Uterus (tissue), 2 donors: Measurements from ENCODE around the gene CTIF.

Source experiments
- POLR2A ChIP-seq, 2 donors: fragments of 450-650 bp; IDR thresholded peaks; one replicate each; pipeline ENCODE4 v1.6.1; 2016; ENCODE audit warnings: antibody characterized with exemption in 2 of 2, mild to moderate bottlenecking in 1 of 2, moderate library complexity in 1 of 2
- TF ChIP-seq, protein P1 (sequence below), 4 experiments: fragments of 200-600 bp in 2 of 4; fragments of 450-650 bp in 2 of 4; sonication (generic) in 2 of 4; IDR thresholded peaks; one replicate each; pipeline ENCODE4 v1.5.1; 2016 to 2019; ENCODE audit warnings: antibody characterized with exemption in 4 of 4, mild to moderate bottlenecking in 2 of 4, moderate library complexity in 1 of 4

DNA sequence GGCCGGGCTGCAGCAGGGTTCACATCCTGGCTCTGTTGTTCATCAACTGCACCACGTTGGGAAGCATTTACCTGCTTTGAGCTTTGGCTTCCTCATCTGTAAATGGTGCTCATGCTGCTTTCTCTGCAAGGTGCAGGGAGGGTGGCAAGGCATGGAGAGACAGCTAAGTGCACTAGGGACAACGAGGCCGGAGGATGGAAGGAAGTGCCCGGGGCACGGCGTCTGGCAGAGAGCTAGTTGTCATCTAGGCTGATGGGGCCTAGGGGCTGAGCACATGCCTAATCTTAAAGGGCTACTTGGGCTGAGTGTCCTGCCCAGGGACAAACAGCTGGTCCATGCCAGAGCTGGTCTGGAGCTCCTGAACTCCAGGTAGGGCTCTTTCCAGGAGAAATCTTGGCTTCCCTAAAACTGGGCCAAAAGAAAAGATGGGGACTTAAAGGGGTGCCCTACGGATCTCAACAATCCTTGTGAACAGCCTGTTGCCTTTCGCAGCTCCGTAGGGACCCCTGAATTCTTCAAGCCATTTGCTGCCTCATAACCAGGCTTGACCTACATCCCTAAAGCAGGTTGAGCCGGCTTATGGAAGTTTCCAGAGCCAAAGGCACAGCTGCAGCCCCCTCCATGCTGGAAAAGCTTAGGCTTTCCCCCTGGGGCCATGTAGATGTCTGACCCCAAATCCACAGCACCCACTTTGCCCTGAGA, 281.1 kb downstream of the CTIF start:
- no peak for TF ChIP-seq POLR2A (IDR thresholded peaks at IDR 0.05)
- TF ChIP-seq, protein P1, sequence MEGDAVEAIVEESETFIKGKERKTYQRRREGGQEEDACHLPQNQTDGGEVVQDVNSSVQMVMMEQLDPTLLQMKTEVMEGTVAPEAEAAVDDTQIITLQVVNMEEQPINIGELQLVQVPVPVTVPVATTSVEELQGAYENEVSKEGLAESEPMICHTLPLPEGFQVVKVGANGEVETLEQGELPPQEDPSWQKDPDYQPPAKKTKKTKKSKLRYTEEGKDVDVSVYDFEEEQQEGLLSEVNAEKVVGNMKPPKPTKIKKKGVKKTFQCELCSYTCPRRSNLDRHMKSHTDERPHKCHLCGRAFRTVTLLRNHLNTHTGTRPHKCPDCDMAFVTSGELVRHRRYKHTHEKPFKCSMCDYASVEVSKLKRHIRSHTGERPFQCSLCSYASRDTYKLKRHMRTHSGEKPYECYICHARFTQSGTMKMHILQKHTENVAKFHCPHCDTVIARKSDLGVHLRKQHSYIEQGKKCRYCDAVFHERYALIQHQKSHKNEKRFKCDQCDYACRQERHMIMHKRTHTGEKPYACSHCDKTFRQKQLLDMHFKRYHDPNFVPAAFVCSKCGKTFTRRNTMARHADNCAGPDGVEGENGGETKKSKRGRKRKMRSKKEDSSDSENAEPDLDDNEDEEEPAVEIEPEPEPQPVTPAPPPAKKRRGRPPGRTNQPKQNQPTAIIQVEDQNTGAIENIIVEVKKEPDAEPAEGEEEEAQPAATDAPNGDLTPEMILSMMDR (IDR thresholded peaks at IDR 0.05) = no peak
